Fibroblast of skin of right biceps (primary cell): ENCODE measurements around the gene F7.
"Not testable (repeated sequence)": the region's sequence is repeated elsewhere in the genome, so short reads cannot be mapped to it uniquely, and the experiment has no call there.

ENCODE experiments used
- DNase-seq: peaks from one replicate; pipeline ENCODE4 v3.0.0-alpha.2; 2013

Gene F7

DNA sequence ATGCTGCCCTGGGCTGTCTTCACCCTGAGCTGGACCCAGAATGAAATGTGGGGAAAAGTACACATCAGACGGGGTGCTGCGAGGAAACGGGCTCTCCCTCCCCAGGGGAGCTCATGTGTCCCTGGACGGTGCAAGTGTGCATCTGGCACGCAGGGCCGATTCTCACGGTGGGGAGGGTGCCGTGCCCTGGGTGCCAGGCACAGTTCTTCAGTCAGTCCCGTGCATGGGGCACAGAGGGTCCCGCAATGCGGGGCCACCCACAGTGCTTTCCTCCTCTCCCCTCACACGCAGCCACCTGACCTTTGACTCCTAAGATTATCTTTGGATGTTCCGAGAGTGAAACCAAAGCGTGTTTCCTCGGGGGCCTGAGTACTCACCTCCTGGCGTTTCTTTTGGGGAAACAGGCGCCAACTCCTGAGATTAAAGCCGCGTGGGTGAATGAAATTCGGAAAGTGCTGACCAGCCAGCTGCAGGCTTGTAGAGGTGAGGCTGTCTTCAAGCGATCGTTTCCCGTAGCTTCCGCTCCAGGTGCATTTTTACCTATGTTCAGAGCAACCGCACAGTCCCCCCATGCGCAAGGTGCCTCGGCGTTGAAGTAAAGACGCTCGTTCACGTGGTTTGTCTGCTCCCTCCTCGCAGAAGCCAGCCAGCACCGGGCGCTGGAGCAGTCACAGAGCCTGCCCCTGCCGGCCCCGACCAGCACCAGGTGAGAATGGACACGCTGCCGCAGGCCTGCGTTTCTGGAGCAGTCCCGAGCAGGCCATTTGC is 17.5 kb upstream of the F7 start:
- no peak for DNase-seq

DNA sequence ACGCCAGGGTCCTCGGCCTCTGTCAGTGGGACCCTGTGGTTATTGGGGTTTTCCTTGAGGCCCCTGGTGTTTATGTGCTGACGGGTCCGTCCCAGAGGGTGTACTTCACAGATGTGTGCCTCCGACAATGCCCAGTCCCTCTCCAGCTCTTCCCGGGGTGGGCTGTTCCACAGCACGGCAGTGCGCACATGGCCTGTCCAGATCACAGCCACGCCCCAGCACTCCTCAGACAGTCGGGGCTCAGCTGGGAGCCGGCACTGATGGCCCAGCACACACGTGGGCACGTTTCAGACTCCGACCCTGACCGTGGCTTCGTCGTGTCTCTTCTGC is 16.9 kb upstream of the F7 start:
- DNase-seq = no peak

DNA sequence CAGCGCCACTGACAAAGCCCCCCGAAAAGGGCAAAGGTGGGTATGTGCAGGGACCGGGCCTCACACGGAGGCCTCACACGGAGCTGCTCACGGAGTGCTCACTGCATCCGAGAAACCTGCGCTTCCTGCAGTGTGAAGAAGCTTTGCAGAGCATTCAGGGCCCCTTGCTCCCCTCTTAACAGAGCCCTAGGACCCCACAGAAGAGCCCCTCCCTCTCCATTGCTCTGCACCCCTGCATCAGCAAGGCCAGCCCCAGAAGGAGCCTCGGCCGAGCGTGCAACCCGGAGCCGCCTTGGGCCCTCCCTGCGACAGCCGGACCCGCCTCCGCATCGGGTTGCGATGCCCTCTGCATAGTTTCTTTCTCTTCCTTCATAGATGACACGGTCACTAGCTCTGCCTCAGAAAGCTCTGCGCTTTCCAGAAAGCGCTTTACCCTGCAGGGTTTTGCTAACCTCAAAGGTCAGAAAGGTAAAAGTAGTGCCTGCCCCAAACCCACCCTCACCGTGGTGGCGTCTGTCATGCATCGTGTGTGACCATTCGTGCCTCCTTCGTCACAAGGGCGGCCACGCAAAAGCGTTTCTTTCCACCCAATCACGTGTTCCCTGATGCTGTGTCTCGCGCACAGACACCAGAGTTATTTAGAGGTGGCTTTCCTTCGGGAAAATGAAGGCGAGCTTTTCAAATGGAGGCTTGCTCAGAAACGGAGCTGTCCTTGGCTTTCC is 15.7 kb upstream of the F7 start:
- DNase-seq = no peak

DNA sequence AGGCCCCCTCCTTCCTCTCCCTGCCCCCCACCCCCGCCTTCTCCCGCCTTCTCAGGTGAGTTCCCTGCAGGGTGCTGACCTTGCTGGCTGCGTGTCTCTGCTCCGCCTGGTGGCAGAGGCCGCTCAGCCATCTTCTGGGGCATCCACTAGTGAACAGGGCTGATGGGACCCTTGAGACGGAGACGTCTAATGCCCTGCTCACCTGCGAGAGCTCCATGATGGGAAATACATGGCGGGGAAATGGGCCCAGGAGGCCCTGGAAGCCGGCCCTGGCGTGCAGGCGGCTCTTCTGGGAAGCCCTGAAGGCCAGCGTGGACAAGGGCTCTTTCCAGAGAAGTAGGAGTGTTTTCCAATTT is 15.2 kb upstream of the F7 start:
- no peak for DNase-seq

DNA sequence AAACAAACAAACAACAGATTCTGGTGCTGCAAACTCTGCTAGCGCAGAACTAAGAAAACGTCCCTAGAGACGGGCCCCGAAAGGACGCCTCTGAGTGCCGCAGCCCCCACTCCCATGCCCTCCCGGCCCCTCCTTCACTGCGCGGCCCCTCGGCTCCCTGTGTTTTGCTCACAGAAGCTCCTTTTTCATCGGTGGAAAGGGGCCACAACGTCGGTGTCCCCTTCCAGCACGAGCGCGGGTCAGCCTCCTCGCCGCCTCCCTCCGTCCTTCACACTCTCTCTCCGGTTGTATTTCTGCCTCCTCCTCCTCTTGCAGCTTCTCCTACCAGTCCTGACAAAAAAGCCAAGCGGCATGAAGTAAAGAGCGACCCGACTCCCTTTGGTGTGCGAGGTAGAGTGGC is 14.8 kb upstream of the F7 start:
- DNase-seq = no peak

DNA sequence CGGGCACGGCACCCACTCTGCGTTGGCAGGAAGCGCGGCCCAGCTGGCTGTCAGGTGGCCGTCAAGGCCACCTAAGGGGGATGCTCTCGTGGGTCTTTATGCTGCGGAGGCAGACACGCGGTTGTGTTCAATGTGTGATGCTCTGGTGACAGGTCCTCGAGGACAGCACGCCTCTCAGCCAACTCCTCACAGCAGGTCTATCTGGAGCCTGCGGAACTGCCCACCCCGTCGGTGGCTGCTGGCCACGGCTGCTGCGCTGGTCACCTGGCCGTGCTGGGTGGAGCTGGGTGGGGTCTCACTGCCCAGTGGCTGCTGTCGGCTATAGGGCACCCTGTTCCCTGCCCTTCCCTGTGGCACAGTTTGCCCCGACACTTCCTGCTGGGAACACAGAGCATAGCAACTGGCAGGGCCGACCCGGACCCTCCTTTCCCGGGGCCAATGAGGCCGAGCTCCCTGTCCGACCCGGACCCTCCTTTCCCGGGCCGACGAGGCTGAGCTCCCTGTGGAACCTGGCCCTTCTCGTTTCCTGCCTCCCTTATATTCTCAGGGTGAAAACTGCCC is 14.3 kb upstream of the F7 start:
- DNase-seq = no peak

DNA sequence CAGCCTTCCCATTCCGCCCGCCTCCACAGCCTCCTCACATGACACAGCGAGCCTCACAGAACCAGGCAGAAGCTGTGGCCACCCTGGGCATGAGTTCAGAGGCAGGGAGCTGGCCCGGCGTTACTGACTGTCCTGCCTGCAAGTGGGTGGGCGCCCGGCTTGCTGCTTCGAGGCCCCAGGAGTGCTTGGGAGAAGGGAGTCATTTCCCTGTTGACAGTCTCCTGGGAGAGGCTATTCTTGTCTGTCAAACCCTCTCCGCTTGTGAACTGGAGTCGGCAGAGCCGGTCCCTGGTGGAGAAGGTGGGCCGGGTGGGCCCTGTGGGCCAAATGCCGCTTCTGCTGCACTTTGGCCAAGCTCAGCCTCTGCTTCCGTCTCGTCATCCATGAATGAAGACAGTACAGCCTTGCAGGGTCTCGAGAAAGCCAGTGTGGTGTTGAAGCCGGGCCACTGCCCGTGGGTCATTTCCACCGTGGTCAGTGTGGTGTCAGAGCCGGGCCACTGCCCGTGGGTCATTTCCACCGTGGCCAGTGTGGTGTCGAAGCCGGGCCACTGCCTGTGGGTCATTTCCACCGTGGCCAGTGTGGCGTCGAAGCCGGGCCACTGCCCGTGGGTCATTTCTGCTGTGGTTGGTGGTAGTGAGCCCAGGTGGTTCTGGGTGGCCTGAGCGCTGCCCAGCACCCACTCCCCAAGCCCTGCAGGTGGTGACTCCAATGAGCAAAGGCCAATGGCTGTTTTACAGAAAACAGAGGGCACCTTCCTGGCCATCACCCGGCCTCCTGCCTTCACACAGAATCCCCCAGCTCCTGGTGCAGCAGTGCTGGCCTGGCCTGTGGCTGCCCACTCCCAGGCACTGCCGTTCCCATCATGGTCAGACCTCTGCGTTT is 13.5 kb upstream of the F7 start:
- DNase-seq = no peak

DNA sequence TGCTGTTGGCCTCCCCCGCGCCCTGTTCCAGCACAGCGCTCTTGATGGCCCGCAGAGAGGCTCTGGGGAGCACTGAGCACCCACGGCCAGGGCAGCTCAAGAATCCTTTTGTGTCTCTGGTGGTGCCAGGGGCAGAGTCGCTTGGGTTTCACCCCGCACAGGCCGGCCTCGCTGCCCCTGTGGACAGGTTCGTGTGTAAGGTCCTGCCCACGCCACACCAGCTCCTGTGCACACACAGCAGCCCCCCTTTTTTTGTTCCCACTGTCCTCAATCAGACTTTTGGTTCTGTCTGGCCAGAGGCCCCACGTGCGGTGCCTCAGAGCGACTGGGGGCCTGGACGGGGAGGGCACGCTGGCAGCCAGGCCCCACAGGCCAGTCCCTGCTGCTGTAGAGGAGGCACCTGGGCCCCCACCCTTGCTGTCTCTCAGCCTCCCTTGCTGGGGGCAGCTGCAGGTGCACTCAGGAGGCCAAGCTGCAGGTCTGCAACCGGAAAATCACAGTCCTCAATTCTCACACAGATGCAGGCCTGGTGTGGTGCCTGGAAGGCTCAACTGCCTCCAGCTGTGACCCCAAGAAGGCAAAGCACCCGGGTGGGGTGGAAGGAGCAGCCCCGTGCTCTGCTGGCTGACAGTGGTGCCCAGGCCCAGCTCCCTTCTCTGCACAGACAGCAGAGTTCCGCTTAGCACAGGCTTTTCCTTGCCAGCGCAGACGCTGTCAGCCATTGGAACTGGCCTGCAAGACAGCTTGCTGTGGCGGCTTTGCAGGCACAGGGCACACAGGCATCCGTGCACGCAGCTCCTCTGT is 12.6 kb upstream of the F7 start:
- no peak for DNase-seq

DNA sequence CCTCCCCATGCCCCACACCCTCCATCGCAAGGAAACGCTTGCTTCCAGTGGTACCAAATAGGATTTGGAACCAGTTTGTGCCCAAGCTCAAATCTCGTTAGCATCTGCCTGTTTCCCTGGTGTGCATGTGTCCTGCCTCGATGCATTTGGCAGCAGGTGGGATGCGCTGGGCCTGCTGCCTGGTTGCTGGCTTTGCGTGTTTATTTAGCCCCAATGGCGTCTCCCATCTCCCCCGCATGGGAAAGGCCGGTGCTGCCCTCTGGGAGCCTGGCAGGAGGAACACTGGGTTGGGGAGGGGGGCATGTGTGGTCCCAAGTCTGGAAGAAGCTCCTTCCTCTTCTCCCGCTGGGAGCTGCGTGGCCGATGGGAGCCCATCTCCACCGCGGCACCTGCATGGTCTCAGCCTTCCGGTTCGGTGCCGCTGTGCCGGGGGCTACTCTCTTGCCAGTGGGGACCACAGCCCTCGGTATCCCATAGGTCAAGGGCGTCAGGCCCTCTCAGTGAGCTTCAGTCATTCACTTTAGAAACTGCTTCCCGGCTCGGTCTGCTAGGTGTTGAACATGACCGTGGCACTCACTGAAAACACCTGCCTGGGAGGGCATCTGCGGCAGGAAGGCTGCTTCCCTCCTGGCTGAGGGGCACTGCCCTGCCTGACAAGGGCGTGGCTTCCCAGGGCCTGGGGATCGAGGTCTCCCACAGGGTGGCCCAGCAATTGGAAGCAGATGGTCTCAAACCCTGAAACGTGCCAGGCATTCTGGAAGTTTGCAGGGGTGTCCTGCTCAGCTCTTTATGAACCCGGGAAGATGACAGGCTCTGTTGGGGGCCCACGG is 11.8 kb upstream of the F7 start:
- no peak for DNase-seq

DNA sequence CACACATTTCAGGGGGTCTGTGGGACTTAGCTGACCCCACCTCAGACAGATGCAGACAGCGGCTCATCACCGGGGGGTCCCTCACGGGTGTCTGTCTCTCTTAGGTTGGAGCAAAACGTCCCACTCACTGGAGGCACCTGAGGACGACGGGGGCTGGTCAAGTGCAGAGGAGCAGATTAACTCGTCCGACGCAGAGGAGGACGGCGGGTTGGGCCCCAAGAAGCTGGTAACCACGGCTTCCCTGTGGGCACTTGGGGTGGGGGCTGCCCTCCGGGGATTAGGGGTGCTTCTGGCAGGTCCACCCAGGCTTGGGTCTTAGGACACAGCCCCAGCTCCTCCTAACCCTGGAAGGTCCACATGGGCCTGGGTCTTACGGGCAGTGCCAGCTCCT is 11.2 kb upstream of the F7 start:
- DNase-seq = no peak

DNA sequence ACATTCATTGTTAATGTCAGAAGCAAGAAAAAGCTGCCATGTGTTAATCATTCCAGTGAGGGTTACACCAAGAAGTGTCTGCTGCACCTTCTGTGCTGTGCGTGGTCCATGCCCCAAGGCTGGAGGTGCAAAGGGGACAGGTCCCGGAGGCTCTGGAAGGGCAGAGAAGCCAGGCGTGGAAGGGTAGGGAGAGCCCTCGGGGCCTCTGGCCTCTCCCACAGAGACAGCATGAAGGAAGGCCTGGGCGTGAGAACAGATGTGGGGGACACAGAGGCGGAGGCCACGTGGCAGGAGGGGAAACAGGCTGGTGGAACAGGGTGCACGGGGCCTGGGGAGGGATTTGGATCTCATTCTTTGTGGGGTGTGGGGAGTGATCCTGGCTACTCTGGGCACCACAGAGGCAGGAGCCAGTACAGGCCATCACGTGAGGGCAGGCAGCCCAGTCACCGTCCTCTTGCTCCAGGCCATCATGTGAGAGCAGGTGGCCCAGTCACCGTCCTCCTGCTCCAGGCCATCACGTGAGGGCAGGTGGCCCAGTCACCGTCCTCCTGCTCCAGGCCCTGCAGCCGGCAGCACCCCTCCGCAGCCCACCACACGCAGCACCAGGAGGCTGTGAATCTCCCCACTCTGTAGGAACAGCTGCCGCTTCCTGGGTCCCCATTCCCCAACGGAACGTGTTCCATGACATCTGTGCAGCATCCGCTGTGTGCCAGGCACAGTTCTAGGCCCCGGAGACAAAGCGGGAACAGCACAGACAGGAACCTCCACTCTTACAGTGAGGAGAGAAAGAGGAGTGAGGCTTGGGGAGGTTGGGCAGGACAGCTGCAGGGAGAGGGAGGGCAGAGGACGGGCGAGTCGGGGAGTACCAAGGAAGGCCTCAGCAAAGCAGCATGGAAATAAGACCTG is 10.2 kb upstream of the F7 start:
- no peak for DNase-seq

DNA sequence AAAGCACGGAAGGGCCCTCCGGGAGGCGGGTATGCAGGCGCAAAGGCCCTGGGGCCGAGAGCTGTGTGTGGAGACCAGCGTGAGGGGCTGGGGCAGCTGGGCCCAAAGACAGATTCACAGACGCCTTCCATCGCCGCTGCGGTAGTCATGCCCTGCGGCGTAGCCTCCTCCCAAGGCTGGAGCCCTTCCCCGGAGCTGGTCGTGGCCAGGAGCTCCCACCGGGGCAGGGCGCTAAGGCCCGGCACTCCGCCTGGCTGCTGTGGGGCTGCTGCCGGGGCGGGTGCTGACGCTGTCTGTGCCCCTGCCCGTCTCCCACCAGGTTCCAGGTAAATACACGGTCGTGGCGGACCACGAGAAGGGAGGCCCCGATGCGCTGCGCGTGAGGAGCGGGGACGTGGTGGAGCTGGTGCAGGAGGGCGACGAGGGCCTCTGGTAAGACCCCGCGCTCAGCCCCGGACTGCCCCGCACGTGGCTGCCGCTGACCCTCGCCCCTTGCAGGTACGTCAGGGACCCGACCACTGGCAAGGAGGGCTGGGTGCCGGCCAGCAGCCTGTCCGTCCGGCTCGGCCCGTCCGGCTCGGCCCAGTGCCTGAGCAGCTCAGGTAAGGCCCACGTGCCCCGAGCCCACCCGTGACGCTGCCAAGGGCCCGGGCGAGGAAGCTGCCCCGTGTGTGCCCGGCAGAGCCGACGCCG is 9.4 kb upstream of the F7 start:
- no peak for DNase-seq

DNA sequence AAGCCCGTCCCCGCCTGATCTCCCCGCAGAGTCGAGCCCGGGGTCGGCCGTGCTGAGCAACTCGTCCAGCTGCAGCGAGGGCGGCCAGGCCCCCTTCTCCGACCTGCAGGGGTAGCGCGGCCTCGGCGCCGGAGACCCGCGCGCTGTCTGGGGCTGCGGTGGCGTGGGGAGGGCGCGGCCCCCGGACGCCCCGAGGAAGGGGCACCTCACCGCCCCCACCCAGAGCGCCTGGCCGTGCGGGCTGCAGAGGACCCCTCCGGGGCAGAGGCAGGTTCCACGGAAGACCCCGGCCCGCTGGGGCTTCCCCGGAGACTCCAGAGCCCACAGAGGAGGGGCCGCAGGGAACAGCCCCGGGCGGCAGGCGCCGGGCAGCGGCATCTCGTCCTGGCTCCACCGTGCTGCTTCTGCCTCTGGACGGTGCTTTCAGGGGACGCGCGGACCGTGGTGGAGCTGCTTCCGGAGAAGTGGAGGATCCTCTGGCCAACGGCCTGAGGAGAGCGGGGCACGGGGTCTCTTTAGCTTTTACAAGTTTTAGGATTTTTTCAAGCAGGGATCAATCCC is 8.8 kb upstream of the F7 start:
- DNase-seq = no peak

DNA sequence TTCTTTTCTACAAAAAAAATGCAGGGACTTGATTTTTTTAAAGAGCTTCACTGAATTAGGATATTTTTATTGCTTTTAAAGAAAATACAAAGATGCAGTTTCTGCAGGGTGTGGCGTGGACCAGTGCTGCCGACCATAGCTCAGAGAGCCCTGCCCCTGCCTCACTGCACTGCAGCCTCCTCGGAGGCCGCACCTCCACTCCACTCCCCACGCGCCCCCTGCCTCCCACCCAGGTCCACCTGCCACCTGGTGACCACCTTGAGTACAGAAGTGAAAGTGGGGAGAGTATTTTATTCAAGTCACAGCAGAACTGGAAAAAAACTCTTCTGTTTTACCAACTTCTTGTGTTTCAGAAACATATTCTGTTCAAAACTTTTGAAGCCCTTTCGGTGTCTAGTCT is 7.9 kb upstream of the F7 start:
- no peak for DNase-seq

DNA sequence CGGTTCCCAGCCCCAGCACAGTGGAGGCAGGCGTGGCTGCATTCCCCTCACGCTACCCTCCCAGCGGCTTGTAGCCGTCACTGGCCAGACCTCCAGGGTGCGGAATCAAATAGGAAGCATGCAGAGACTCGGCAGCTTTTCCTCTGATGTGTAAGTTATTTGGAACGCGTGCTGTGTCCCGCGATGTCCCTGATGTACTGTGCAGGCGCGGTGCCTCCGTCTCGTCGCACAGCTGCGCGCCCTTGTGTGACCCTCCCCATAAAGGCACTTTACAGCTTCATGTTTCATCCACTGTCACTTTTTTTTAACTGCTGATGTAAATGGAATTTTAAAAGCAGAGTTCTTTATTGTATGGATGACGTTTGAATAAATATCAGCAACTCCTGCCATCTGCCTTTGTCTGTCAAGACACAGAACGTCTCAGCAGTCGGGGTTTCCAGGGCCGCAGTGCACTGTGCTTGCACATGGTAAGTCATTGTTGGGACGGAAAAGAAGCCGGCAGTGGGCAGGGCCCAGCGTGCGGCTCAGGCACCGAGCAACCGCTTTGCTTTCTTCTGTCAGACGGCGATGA is 7.3 kb upstream of the F7 start:
- peak; percentile 67 for DNase-seq

DNA sequence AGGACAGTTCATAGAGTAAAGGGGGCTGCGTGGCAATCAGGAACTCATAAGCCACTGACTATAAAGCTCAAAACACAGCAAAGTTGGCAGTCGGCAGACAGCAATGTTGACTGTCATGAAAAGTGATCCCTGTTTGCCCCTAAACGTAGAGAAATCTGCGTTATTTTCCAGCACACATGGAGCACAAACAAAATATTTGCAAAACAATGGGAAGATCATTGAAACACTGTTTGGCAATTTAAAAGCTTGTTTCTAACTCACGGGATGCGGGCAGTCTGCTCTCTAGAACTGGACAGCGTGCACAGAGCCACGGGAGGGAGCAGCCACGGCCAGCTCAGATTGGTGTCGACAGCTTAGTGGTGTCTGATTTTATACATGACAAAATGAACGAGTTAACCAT is 6.4 kb upstream of the F7 start:
- no peak for DNase-seq

DNA sequence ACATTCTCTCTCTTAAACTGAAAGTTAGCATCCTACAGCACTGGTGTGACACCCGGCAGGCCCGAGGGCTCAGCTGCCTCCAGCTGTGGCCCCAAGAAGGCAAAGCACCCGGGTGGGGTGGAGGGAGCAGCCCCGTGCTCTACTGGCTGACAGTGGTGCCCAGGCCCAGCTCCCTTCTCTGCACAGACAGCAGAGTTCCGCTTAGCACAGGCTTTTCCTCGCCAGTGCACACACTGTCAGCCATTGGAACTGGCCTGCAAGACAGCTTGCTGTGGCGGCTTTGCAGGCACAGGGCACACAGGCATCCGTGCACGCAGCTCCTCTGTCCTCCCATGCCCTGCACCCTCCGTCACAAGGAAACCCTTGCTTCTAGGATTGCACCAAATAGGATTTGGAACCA is 3.3 kb upstream of the F7 start:
- not testable (repeated sequence) for DNase-seq

DNA sequence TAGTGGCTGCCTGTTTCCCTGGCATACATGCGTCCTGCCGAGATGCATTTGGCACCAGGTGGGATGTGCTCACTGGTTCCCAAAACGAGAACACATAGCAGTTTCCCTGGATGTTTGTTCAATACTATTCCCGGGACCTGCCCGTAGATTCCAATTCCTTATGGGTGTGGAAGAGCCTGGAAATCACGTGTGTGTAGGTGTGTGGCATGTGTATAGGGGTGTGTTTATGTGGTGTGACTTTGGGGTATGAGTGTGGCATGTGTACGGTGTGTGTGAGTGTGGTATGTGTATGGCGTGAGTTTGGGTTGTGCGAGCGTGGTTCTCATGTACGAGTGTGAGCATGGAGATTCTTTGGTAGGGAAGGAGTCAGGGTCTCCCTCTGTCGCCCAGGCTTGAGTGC is 2.9 kb upstream of the F7 start:
- no peak for DNase-seq

DNA sequence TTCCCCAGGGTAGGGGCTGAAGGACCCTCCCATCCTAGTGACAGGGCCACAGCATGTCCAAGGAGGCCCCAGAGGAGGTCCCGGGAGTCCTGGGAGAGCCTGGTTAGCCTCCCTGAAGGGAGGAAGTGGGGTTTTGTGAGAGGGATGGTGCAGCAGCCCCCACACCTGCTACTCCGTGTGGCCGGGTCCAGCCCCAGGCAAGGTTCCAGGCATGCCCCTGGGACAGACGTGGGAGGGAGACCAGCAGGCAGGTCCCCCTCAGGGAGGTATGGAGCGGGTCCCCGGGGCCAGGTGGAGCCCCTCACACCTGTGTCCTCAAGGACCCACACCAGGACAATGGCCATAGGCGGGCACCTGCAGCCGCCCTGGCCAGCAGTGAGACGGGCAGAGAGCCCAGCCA is 1.9 kb upstream of the F7 start:
- DNase-seq = no peak
